Measurements from ENCODE around the gene LSP1. TPM values are rescaled to one million over a fixed set of nuclear protein-coding genes. Genes with fewer than 3 reads are reported as not detected.

LSP1 gene
- total and polyA plus RNA-seq, 2 experiments from 2014 or later, result 29.9 to 47.0 TPM

DNA sequence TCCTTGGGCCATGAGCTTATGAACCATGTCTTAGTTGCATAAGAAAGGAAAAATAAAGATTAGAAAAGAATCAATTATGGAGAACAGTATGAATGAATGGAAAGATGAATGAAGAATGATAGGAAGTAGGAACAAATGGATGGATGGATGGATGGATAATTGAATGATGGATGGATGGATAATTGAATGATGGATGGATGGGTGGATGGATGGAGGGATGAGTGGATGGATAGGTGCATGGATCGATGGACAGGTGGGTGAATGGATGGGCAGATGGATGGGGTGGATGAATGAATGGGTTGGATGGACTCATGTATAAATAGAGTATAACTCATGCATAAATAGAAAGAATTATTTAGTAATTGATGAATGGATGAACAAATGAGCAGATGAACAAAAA lies 7.2 kb downstream of the LSP1 start:
- 82% methylated on average over 1 of the region's 1 CpG for WGBS (ENCODE audit: low lambda C conversion rate, missing lambda C conversion rate)

DNA sequence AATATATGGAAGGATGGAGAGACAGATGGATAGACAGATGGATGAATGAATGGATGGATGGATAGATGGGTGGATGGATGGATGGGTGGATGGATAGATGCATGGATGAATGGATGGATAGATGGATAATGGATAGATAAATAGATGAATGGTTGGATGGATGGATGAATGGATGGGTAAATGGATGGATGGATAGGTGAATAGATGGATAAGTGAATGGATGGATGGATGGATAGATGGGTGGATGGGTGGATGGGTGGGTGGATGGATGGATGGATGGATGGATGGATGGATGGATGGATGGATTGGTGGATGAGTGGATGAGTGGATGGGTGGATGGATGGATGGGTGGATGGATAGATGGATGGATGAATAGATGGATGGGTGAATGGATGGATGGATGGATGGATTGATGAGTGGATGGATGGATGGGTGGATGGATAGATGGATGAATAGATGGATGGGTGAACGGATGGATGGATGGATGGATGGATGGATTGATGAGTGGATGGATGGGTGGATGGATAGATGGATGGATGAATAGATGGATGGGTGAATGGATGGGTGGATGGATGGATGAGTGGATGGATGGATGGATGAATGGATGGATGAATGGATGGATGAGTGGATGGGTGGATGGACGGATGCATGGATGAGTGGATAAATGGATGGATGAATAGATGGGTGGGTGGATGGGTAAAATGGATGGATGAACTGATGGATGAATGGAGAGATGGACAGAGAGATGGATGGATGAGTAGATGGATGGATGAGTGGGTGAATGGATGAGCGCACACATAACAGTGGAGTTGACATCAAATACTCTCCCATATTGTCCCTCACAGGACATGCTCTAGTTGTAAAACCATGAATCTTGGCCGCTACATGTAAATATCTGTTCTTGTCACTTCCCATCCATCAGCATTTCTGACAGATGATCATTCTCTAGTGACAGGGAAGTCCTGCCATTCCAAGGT lies 8.8 kb downstream of the LSP1 start:
- H3K79me2 ChIP-seq, result no peaks in the 10 kb centered on the region
- no peak overlapping the region for H3K4me2 ChIP-seq

More for the DNA sequence above, 7.2 kb downstream of the LSP1 start:
- H3K9me2 ChIP-seq (replicated peaks; ENCODE audit: insufficient read depth), result no peaks in the 10 kb centered on the region
- H4K20me1 ChIP-seq (ENCODE audit: insufficient read depth, poor library complexity, severe bottlenecking), result no peaks in the 10 kb centered on the region
- no peaks in the 10 kb centered on the region for H3K27me3 ChIP-seq
- no peak overlapping the region for H3K4me3 ChIP-seq
- H3K4me2 ChIP-seq, result no peak overlapping the region
- no peaks in the 10 kb centered on the region for H3K9me3 ChIP-seq (ENCODE audit: low read depth)
- TF ChIP-seq, protein P1, sequence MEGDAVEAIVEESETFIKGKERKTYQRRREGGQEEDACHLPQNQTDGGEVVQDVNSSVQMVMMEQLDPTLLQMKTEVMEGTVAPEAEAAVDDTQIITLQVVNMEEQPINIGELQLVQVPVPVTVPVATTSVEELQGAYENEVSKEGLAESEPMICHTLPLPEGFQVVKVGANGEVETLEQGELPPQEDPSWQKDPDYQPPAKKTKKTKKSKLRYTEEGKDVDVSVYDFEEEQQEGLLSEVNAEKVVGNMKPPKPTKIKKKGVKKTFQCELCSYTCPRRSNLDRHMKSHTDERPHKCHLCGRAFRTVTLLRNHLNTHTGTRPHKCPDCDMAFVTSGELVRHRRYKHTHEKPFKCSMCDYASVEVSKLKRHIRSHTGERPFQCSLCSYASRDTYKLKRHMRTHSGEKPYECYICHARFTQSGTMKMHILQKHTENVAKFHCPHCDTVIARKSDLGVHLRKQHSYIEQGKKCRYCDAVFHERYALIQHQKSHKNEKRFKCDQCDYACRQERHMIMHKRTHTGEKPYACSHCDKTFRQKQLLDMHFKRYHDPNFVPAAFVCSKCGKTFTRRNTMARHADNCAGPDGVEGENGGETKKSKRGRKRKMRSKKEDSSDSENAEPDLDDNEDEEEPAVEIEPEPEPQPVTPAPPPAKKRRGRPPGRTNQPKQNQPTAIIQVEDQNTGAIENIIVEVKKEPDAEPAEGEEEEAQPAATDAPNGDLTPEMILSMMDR (IDR thresholded peaks at IDR 0.05; ENCODE audit: poor library complexity), result no peak
- TF ChIP-seq EZH2phosphoT487 (IDR thresholded peaks at IDR 0.05; ENCODE audit: low read depth, severe bottlenecking, unreplicated experiment), result no peak
- no peak for TF ChIP-seq EZH2 (IDR thresholded peaks at IDR 0.05; ENCODE audit: borderline replicate concordance)
- H3K36me3 ChIP-seq (replicated peaks; ENCODE audit: insufficient read depth, low read depth), result no peaks in the 10 kb centered on the region
- H3K27ac ChIP-seq, result no peak overlapping the region
- H3K79me2 ChIP-seq, result no peaks in the 10 kb centered on the region
- no peak overlapping the region for H2AFZ ChIP-seq
- DNase-seq (ENCODE audit: low spot score), result no peak
- peaks cover 17% of the 10 kb centered on the region for H3K4me1 ChIP-seq (ENCODE audit: insufficient read depth)

DNA sequence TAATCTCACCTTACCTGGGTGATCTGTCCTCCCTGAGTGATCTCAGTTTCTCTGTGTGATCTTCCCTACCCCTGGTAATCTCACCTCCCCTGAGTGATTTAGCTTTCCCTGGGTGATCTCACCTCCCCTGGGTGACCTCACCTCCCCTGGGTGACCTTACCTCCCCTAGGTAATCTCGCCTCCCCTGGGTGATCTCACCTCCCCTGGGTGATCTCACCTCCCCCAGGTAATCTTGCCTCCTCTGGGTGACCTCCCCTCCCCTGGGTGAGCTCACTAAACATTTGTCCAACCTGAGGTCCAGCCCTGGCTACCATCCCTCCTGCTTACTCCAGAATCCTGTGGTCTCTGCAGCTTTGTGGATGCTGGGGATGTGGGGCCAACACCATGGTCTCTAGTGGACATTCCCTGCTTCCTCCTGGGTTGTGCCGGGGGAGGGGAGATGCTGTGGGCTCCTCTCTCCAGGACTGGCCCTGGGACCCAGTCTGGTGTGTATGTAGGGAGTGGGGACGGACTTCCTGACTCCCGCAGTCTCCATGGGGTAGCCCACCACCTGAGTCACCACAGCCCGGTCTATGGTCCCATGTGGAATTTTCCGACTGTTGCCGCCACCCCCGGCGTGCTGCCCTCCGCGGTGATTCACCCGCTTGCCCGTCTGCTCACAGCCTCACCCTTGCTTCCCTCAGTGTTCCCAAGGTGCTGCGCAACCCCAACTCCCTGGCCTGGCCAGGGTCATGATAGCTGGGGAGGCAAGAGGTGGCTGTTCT lies 9.9 kb downstream of the LSP1 start:
- H3K9me2 ChIP-seq (replicated peaks; ENCODE audit: insufficient read depth), result no peaks in the 10 kb centered on the region
- H3K4me3 ChIP-seq, result no peak overlapping the region
- no peak for TF ChIP-seq EZH2phosphoT487 (IDR thresholded peaks at IDR 0.05; ENCODE audit: low read depth, severe bottlenecking, unreplicated experiment)
- TF ChIP-seq, protein P1 (IDR thresholded peaks at IDR 0.05; ENCODE audit: poor library complexity), result no peak
- TF ChIP-seq EZH2 (IDR thresholded peaks at IDR 0.05; ENCODE audit: borderline replicate concordance), result no peak
- no peaks in the 10 kb centered on the region for H3K79me2 ChIP-seq
- H3K4me1 ChIP-seq (ENCODE audit: insufficient read depth), result peaks cover 18% of the 10 kb centered on the region
- H3K9me3 ChIP-seq (ENCODE audit: low read depth), result no peaks in the 10 kb centered on the region
- no peaks in the 10 kb centered on the region for H3K27me3 ChIP-seq
- H3K36me3 ChIP-seq (replicated peaks; ENCODE audit: insufficient read depth, low read depth), result no peaks in the 10 kb centered on the region
- H2AFZ ChIP-seq, result no peak overlapping the region
- no peak for DNase-seq (ENCODE audit: low spot score)
- no peak overlapping the region for H3K27ac ChIP-seq
- 91% methylated on average over 14 of the region's 14 CpGs for WGBS (ENCODE audit: low lambda C conversion rate, missing lambda C conversion rate)
- H4K20me1 ChIP-seq (ENCODE audit: insufficient read depth, poor library complexity, severe bottlenecking), result no peaks in the 10 kb centered on the region
- no peak overlapping the region for H3K4me2 ChIP-seq

More for the DNA sequence above, 8.8 kb downstream of the LSP1 start:
- Histone ChIP-seq H3K9me2 (replicated peaks; ENCODE audit: insufficient read depth) (no peaks in the 10 kb centered on the region), H3K9me3 (ENCODE audit: low read depth) (no peaks in the 10 kb centered on the region), H3K36me3 (replicated peaks; ENCODE audit: insufficient read depth, low read depth) (no peaks in the 10 kb centered on the region), H4K20me1 (ENCODE audit: insufficient read depth, poor library complexity, severe bottlenecking) (no peaks in the 10 kb centered on the region), H2AFZ (no peak overlapping the region), H3K4me3 (no peak overlapping the region), H3K27ac (no peak overlapping the region), H3K4me1 (ENCODE audit: insufficient read depth) (peaks cover 18% of the 10 kb centered on the region), H3K27me3 (no peaks in the 10 kb centered on the region)
- TF ChIP-seq EZH2 (IDR thresholded peaks at IDR 0.05; ENCODE audit: borderline replicate concordance) (no peak), EZH2phosphoT487 (IDR thresholded peaks at IDR 0.05; ENCODE audit: low read depth, severe bottlenecking, unreplicated experiment) (no peak)
- TF ChIP-seq, protein P1 (IDR thresholded peaks at IDR 0.05; ENCODE audit: poor library complexity), result no peak
- DNase-seq (ENCODE audit: low spot score), result no peak
- 91% methylated on average over 4 of the region's 4 CpGs for WGBS (ENCODE audit: low lambda C conversion rate, missing lambda C conversion rate)
